Chondrocyte (in vitro differentiated cells): ENCODE data around the gene ACP7. TPM values are rescaled to one million over a fixed set of nuclear protein-coding genes. Genes with fewer than 3 reads are reported as not detected.

Experiments
- DNase-seq: peaks from one replicate; pipeline ENCODE4 v3.0.0; 2021; ENCODE audit warnings: mixed read lengths, low spot score
- H3K27ac Mint-ChIP-seq: one replicate; pipeline ENCODE4 v1.8.0; 2021; ENCODE audit warnings: mild to moderate bottlenecking, moderate library complexity, mixed read lengths; ENCODE audit not compliant: unreplicated experiment
- H3K27me3 Mint-ChIP-seq: 2 replicates; pipeline ENCODE4 v1.8.0; 2021; ENCODE audit warnings: low read depth, mixed read lengths
- H3K36me3 Mint-ChIP-seq: 2 replicates; pipeline ENCODE4 v1.8.0; 2021; ENCODE audit warnings: low read depth, mixed read lengths
- H3K4me1 Mint-ChIP-seq: 2 replicates; pipeline ENCODE4 v1.8.0; 2021; ENCODE audit warnings: low read depth, mild to moderate bottlenecking, mixed read lengths
- H3K4me3 Mint-ChIP-seq: one replicate; pipeline ENCODE4 v1.8.0; 2021; ENCODE audit warnings: mild to moderate bottlenecking, moderate library complexity, mixed read lengths; ENCODE audit not compliant: unreplicated experiment
- H3K9me3 Mint-ChIP-seq: 2 replicates; pipeline ENCODE4 v1.8.0; 2021; ENCODE audit warnings: low read depth, mixed read lengths
- total RNA-seq: library from RNA; stranded (reverse); gene quantifications from 3 replicates; pipeline ENCODE4 v1.2.1, GENCODE V29; 2021
- TF ChIP-seq, protein P1 (sequence below): fragments of 200-600 bp; sonication (generic); IDR thresholded peaks from 2 replicates; pipeline ENCODE4 v1.5.0; 2021; ENCODE audit warnings: antibody characterized with exemption, mild to moderate bottlenecking, moderate library complexity

Gene ACP7
- total RNA-seq, 1 donor from 2014 or later: not detected

- TF ChIP-seq, protein P1, sequence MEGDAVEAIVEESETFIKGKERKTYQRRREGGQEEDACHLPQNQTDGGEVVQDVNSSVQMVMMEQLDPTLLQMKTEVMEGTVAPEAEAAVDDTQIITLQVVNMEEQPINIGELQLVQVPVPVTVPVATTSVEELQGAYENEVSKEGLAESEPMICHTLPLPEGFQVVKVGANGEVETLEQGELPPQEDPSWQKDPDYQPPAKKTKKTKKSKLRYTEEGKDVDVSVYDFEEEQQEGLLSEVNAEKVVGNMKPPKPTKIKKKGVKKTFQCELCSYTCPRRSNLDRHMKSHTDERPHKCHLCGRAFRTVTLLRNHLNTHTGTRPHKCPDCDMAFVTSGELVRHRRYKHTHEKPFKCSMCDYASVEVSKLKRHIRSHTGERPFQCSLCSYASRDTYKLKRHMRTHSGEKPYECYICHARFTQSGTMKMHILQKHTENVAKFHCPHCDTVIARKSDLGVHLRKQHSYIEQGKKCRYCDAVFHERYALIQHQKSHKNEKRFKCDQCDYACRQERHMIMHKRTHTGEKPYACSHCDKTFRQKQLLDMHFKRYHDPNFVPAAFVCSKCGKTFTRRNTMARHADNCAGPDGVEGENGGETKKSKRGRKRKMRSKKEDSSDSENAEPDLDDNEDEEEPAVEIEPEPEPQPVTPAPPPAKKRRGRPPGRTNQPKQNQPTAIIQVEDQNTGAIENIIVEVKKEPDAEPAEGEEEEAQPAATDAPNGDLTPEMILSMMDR: no peak
- Mint-ChIP-seq H3K36me3 (peaks cover 1% of the 10 kb centered on the region), H3K27me3 (peaks cover 3% of the 10 kb centered on the region), H3K4me3 (peak overlapping the region; percentile 98), H3K9me3 (no peaks in the 10 kb centered on the region), H3K4me1 (peaks cover 38% of the 10 kb centered on the region), H3K27ac (no peak overlapping the region)
- no peak for DNase-seq
Measured at GRCh38 chr19:39125199-39125553, 41.0 kb downstream of the ACP7 start.

- peaks cover 40% of the 10 kb centered on the region for H3K4me1 Mint-ChIP-seq
- no peak for DNase-seq
- peak within 1 kb of the TSS; percentile 98 for H3K4me3 Mint-ChIP-seq
- H3K27me3 Mint-ChIP-seq: peaks cover 3% of the 10 kb centered on the region
- peaks cover 1% of the 10 kb centered on the region for H3K36me3 Mint-ChIP-seq
- H3K9me3 Mint-ChIP-seq: no peaks in the 10 kb centered on the region
- TF ChIP-seq, protein P1: no peak
- peak within 1 kb of the TSS; percentile 98 for H3K27ac Mint-ChIP-seq
Measured at GRCh38 chr19:39125554-39126311, 41.6 kb downstream of the ACP7 start, which contains the start of gene PAK4. Gene PAK4 (plus strand): TSS chr19:39125786. CDS start chr19:39169554, 43,768 bp downstream.

DNA sequence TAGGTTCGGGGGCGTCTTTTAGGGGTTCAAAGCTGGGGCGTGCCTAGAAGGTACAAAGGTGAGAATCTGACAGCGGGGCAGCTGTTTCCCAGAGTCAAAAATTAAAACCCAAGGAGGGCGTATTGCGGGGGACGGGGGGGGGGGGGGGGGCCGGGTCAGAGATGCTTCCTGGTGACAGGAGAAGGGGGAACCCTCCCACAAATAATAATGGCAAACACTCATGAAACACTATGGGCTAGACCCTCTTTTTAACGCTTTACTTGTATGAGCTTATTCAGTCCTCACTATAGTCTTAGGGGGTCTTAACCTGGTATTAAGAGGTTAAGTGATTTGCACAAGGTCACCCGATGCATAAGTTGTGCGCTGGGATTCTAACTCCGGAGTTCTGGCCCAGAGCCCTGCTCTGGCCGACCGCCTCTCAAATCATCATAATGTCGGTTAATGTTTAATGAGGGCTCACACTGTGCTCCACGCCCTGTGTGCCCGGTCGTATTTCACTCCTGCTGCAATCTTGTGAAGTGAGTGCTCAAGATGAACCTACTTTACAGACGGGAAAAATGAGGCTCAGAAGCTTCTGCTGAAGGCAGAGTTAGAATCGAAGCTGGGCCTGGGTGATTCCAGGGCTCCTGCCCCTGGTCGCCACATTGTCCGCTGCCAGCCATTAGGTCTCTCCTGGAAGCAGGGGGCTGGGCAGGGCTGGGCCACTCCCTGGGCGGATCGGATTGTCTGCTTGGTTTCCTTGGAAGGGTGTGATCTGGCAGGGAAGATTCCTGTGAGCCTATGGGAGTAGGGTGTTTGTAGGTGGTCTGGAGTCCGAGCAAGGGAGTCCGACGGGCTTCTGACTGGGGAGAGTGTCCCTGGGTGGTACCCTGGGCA, 42.4 kb downstream of the ACP7 start:
- DNase-seq: no peak
- Mint-ChIP-seq H3K9me3 (no peaks in the 10 kb centered on the region), H3K36me3 (peaks cover 1% of the 10 kb centered on the region), H3K27me3 (no peaks in the 10 kb centered on the region), H3K27ac (peak overlapping the region; percentile 98), H3K4me1 (peaks cover 46% of the 10 kb centered on the region), H3K4me3 (peak overlapping the region; percentile 98)
- TF ChIP-seq, protein P1: no peak

GRCh38 chr19:39127812-39128515, 43.8 kb downstream of the ACP7 start:
- peak overlapping the region; percentile 54 for H3K27ac Mint-ChIP-seq
- no peaks in the 10 kb centered on the region for H3K9me3 Mint-ChIP-seq

More at GRCh38 chr19:39127812-39128515, 43.8 kb downstream of the ACP7 start:
- Mint-ChIP-seq H3K4me3 (no peak overlapping the region), H3K27me3 (no peaks in the 10 kb centered on the region), H3K4me1 (peaks cover 46% of the 10 kb centered on the region), H3K36me3 (peaks cover 1% of the 10 kb centered on the region)
- DNase-seq: no peak
- TF ChIP-seq, protein P1: no peak
